ENCODE data around the gene MAGI1. TPM values are rescaled to one million over a fixed set of nuclear protein-coding genes. Genes with fewer than 3 reads are reported as not detected.

The MAGI1 gene
- total RNA-seq, 1 donor from 2014 or later, result 34.1 TPM

GRCh38 chr3:65400899-65401298, 637.8 kb downstream of the MAGI1 start:
- intact Hi-C loops (cut with DNase I), result no loop called here
- no peak for ATAC-seq (ENCODE audit: poor library complexity)
- no peak for DNase-seq

- DNase-seq, result no peak
- no peak for ATAC-seq (ENCODE audit: poor library complexity)
- intact Hi-C loops (cut with DNase I), result no loop called here
Observed at GRCh38 chr3:65398953-65399352, 639.8 kb downstream of the MAGI1 start.

GRCh38 chr3:65396078-65396477, 642.6 kb downstream of the MAGI1 start:
- DNase-seq (no peak), ATAC-seq (ENCODE audit: poor library complexity) (no peak)
- intact Hi-C loops (cut with DNase I), result no loop called here

- ATAC-seq (ENCODE audit: poor library complexity), result no peak
- no peak for DNase-seq
- intact Hi-C loops (cut with DNase I), result no loop called here
Observed at GRCh38 chr3:65391068-65391467, 647.6 kb downstream of the MAGI1 start.

GRCh38 chr3:65385805-65386204, 652.9 kb downstream of the MAGI1 start:
- no peak for ATAC-seq (ENCODE audit: poor library complexity)
- no peak for DNase-seq
- intact Hi-C loops (cut with DNase I), result no loop called here

- intact Hi-C loops (cut with DNase I), result no loop called here
- DNase-seq (no peak), ATAC-seq (ENCODE audit: poor library complexity) (no peak)
Observed at GRCh38 chr3:65381496-65382010, 657.2 kb downstream of the MAGI1 start.

- no peak for ATAC-seq (ENCODE audit: poor library complexity)
- DNase-seq, result no peak
- intact Hi-C loops (cut with DNase I), result no loop called here
Observed at GRCh38 chr3:65379223-65379622, 659.5 kb downstream of the MAGI1 start.

- intact Hi-C loops (cut with DNase I), result no loop called here
- DNase-seq, result no peak
- ATAC-seq (ENCODE audit: poor library complexity), result no peak
Observed at GRCh38 chr3:65377637-65378036, 661.1 kb downstream of the MAGI1 start.

GRCh38 chr3:65376426-65376825, 662.3 kb downstream of the MAGI1 start:
- intact Hi-C loops (cut with DNase I), result no loop called here
- DNase-seq (no peak), ATAC-seq (ENCODE audit: poor library complexity) (no peak)

GRCh38 chr3:65371053-65371452, 667.7 kb downstream of the MAGI1 start:
- no peak for DNase-seq
- no peak for ATAC-seq (ENCODE audit: poor library complexity)
- intact Hi-C loops (cut with DNase I), result no loop called here

- intact Hi-C loops (cut with DNase I), result no loop called here
- DNase-seq (no peak), ATAC-seq (ENCODE audit: poor library complexity) (no peak)
Observed at GRCh38 chr3:65368866-65369265, 669.9 kb downstream of the MAGI1 start.

GRCh38 chr3:65362688-65363087, 676.0 kb downstream of the MAGI1 start:
- ATAC-seq (ENCODE audit: poor library complexity), result no peak
- no peak for DNase-seq
- intact Hi-C loops (cut with DNase I), result no loop called here

GRCh38 chr3:65361448-65361847, 677.3 kb downstream of the MAGI1 start:
- no peak for ATAC-seq (ENCODE audit: poor library complexity)
- no peak for DNase-seq
- intact Hi-C loops (cut with DNase I), result no loop called here

- ATAC-seq (ENCODE audit: poor library complexity), result peak; percentile 20
- DNase-seq, result no peak
- intact Hi-C loops (cut with DNase I), result no loop called here
Observed at GRCh38 chr3:65356331-65357248, 682.1 kb downstream of the MAGI1 start.

- intact Hi-C loops (cut with DNase I), result no loop called here
- no peak for DNase-seq
- no peak for ATAC-seq (ENCODE audit: poor library complexity)
Observed at GRCh38 chr3:65354880-65355279, 683.8 kb downstream of the MAGI1 start.

- intact Hi-C loops (cut with DNase I), result no loop called here
- DNase-seq (no peak), ATAC-seq (ENCODE audit: poor library complexity) (no peak)
Observed at GRCh38 chr3:65352951-65353350, 685.8 kb downstream of the MAGI1 start.

GRCh38 chr3:65351753-65352152, 687.0 kb downstream of the MAGI1 start:
- intact Hi-C loops (cut with DNase I), result no loop called here

GRCh38 chr3:65350801-65351476, 687.8 kb downstream of the MAGI1 start:
- ATAC-seq (ENCODE audit: poor library complexity) (no peak), DNase-seq (no peak)
- intact Hi-C loops (cut with DNase I), result no loop called here

More at GRCh38 chr3:65351753-65352152, 687.0 kb downstream of the MAGI1 start:
- DNase-seq (no peak), ATAC-seq (ENCODE audit: poor library complexity) (no peak)

GRCh38 chr3:65348398-65348995, 690.2 kb downstream of the MAGI1 start:
- no peak for DNase-seq
- intact Hi-C loops (cut with DNase I), result no loop called here
- ATAC-seq (ENCODE audit: poor library complexity), result no peak

Measured in Right ventricle myocardium superior (tissue), 1 donor.